DND-41 (cell line): ENCODE measurements around the gene KIAA1191.

Experiments
- ATAC-seq: fragments of 200-7000 bp; cut with Tn5 transposase; 3 replicates; pipeline ENCODE4 v1.9.1; 2021; ENCODE audit warnings: low read depth; ENCODE audit not compliant: insufficient read depth
- DNase-seq: peaks from one replicate; pipeline ENCODE4 v3.0.0-alpha.2; 2020
- H2AFZ ChIP-seq: 2 replicates; pipeline ENCODE4 v1.6.0; 2012; ENCODE audit warnings: low read depth, low read length
- H3K27ac ChIP-seq: 2 replicates; pipeline ENCODE4 v1.5.1; 2012; ENCODE audit warnings: low read length, inconsistent platforms
- H3K27me3 ChIP-seq: fragments of 200-600 bp; sonication (generic); 2 replicates; pipeline ENCODE4 v1.6.0; 2012; ENCODE audit warnings: low read length, mild to moderate bottlenecking, inconsistent platforms; ENCODE audit not compliant: insufficient read depth, poor library complexity
- H3K36me3 ChIP-seq: 2 replicates; pipeline ENCODE4 v1.5.1; 2012; ENCODE audit warnings: low read length, inconsistent platforms; ENCODE audit not compliant: insufficient read depth
- H3K4me1 ChIP-seq: 2 replicates; pipeline ENCODE4 v1.5.1; 2012; ENCODE audit warnings: mild to moderate bottlenecking, low read length; ENCODE audit not compliant: insufficient read depth
- H3K4me2 ChIP-seq: 2 replicates; pipeline ENCODE4 v1.6.0; 2012; ENCODE audit warnings: mild to moderate bottlenecking, moderate library complexity, low read length, inconsistent platforms; ENCODE audit not compliant: insufficient read depth
- H3K4me3 ChIP-seq, 2 experiments: fragments of 200-600 bp in 1 of 2; shearing (Covaris generic) in 1 of 2; 2 replicates each; pipeline ENCODE4 v1.5.1; 2012 to 2016; ENCODE audit warnings: inconsistent platforms in 2 of 2, low read length in 2 of 2, mild to moderate bottlenecking in 2 of 2, low read depth in 1 of 2, moderate library complexity in 1 of 2
- H3K79me2 ChIP-seq: 2 replicates; pipeline ENCODE4 v1.6.0; 2012; ENCODE audit warnings: low read length, inconsistent platforms; ENCODE audit not compliant: insufficient read depth
- H3K9ac ChIP-seq: 2 replicates; pipeline ENCODE4 v1.6.0; 2012; ENCODE audit warnings: low read depth, mild to moderate bottlenecking, inconsistent platforms, low read length, moderate library complexity
- H3K9me3 ChIP-seq: 2 replicates; pipeline ENCODE4 v1.5.1; 2012; ENCODE audit warnings: low read length, moderate library complexity, mild to moderate bottlenecking, inconsistent platforms; ENCODE audit not compliant: insufficient read depth, severe bottlenecking
- H4K20me1 ChIP-seq: 2 replicates; pipeline ENCODE4 v1.6.0; 2012; ENCODE audit warnings: low read length; ENCODE audit not compliant: insufficient read depth
- CTCF ChIP-seq: IDR thresholded peaks from 2 replicates; pipeline ENCODE4 v1.5.1; 2012; ENCODE audit warnings: borderline replicate concordance, low read length, moderate library complexity, mild to moderate bottlenecking; ENCODE audit not compliant: poor library complexity, severe bottlenecking; ENCODE audit errors: extremely low read depth
- EZH2 ChIP-seq: IDR thresholded peaks from 3 replicates; pipeline ENCODE4 v1.6.1; 2012; ENCODE audit warnings: borderline replicate concordance, low read depth, mild to moderate bottlenecking, moderate library complexity, low read length, inconsistent platforms; ENCODE audit not compliant: severe bottlenecking

KIAA1191 gene

GRCh38 chr5:176373100-176373818, 11.7 kb upstream of the KIAA1191 start:
- no peak overlapping the region for H3K27ac ChIP-seq
- ATAC-seq = no peak
- no peak overlapping the region for H3K4me2 ChIP-seq

GRCh38 chr5:176371621-176372539, 10.3 kb upstream of the KIAA1191 start:
- TF ChIP-seq CTCF (no peak), EZH2 (no peak)
- Histone ChIP-seq H3K9ac (no peak overlapping the region), H3K27ac (no peak overlapping the region), H3K79me2 (no peaks in the 10 kb centered on the region), H2AFZ (no peak overlapping the region), H3K36me3 (no peaks in the 10 kb centered on the region), H3K4me1 (no peaks in the 10 kb centered on the region), H3K27me3 (no peaks in the 10 kb centered on the region), H3K9me3 (no peaks in the 10 kb centered on the region), H3K4me2 (no peak overlapping the region), H3K4me3 (no peak overlapping the region), H4K20me1 (no peaks in the 10 kb centered on the region)
- ATAC-seq = no peak
- no peak for DNase-seq

More at GRCh38 chr5:176373100-176373818, 11.7 kb upstream of the KIAA1191 start:
- no peaks in the 10 kb centered on the region for H3K36me3 ChIP-seq
- H4K20me1 ChIP-seq = no peaks in the 10 kb centered on the region
- TF ChIP-seq EZH2 = no peak
- no peak for TF ChIP-seq CTCF
- DNase-seq = no peak
- no peak overlapping the region for H2AFZ ChIP-seq
- no peaks in the 10 kb centered on the region for H3K79me2 ChIP-seq
- H3K4me1 ChIP-seq = no peaks in the 10 kb centered on the region
- H3K4me3 ChIP-seq = no peak overlapping the region
- no peaks in the 10 kb centered on the region for H3K9me3 ChIP-seq
- no peaks in the 10 kb centered on the region for H3K27me3 ChIP-seq
- H3K9ac ChIP-seq = no peak overlapping the region

DNA sequence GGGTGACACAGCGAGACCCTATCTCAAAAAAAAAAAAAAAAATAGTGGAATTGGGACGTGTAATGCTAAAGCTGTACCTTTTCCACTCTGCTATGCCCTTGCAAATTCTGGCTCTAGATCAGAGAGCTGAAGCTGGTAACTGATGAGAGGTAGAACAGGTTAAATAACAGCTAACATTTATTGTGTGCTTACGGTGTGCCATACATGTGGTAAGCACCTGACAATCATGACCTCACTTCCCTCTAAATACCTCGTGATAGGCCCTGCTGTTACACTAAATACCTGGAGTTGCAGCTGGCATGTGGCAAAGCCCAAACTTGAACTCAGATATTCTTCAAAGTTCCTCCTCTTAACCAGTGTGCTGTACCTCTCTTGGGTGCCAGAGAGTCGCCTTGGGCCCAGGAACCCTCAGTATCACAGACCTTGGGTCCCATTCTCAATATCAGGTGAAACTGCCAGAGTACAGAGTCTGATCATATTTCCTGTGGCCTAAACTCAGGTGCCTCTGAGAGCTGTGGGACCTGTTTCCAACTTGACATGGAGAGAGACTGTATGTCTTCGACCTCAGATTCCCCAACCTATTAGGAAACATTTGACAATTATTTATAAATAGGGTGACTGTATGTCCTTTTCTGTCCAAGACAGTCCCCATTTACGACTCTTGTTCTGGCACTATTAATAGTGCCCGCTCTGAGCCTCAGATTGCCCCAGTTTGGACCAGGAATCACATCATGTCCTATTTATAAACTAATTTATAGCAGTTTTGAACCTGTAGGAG, 8.6 kb upstream of the KIAA1191 start:
- no peak overlapping the region for H2AFZ ChIP-seq
- TF ChIP-seq EZH2 (no peak), CTCF (no peak)
- H3K4me1 ChIP-seq = no peaks in the 10 kb centered on the region
- H4K20me1 ChIP-seq = no peaks in the 10 kb centered on the region
- H3K4me2 ChIP-seq = no peak overlapping the region
- ATAC-seq (no peak), DNase-seq (no peak)
- no peaks in the 10 kb centered on the region for H3K36me3 ChIP-seq
- no peaks in the 10 kb centered on the region for H3K79me2 ChIP-seq
- no peaks in the 10 kb centered on the region for H3K9me3 ChIP-seq
- H3K4me3 ChIP-seq = no peak overlapping the region
- no peaks in the 10 kb centered on the region for H3K27me3 ChIP-seq
- H3K27ac ChIP-seq = no peak overlapping the region
- H3K9ac ChIP-seq = no peak overlapping the region
